Measurements from ENCODE around the gene ZNF385A. TPM values are rescaled to one million over a fixed set of nuclear protein-coding genes. Genes with fewer than 3 reads are reported as not detected.
"Not testable (repeated sequence)": the region's sequence is repeated elsewhere in the genome, so short reads cannot be mapped to it uniquely, and the experiment has no call there.

Gene ZNF385A
- polyA plus RNA-seq, 3 donors = 7.7 to 12.9 (median 12.5) TPM

GRCh38 chr12:54363618-54364017 lies 20.9 kb downstream of the ZNF385A start:
- no peak for DNase-seq (ENCODE audit: extremely low read depth in 1 of 11, low read depth in 9 of 11, low spot score in 4 of 11)

DNA sequence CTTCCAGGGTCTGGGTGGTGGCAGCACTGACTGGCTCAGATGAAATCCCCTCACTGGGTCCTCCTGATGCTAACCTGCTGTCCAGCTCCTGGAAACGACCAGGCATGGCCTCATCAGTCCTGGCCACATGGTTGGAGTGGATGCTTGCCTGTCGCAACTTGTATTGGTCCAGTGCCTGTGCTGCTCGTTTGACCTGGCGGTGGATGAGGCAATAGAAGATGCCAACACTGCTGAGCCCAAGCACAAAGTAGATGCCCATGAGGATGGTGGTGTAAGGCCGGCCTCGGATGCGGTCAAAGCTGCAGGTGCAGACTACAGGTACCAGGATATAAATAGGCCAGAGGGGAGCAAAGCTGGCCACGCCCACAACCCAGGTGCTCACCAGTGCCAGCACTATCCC lies 21.5 kb downstream of the ZNF385A start:
- no peak for DNase-seq (ENCODE audit: extremely low read depth in 1 of 11, low read depth in 9 of 11, low spot score in 4 of 11)

DNA sequence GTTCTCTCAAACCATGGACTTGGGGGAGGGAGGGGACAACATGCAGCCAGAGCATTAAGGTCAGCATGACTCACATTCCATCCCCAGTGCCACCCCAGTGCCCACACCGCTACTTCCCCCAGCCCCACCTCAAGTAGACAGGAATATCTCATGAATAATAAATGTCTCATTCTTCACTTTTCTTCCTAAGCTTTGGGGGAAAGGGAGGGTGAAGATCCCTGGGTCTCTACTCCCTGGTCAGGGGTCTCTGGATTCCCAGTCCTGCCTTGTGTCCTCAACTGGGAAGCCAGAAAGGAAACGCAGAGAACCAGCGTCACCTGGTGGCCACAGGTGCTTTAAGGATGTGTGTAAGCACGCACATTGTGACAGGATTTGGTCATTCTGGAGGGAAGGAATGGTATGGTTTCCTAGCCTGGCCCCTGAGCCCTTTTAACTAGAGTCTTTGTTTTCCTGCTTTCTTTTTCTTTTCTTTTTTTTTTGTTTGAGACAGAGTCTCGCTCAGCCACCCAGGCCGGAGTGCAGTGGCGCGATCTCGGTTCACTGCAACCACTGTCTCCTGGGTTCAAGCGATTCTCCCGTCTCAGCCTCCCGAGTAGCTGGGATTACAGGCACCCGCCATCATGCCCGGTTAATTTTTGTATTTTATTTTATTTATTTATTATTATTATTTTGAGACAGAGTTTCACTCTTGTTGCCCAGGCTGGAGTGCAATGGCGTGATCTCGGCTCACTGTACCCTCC lies 23.6 kb downstream of the ZNF385A start:
- peak in 8 of 11 donors; percentile 79 to 91 (median 86) for DNase-seq (ENCODE audit: extremely low read depth in 1 of 11, low read depth in 9 of 11, low spot score in 4 of 11)

- no peak for DNase-seq (ENCODE audit: extremely low read depth in 1 of 11, low read depth in 9 of 11, low spot score in 4 of 11)
Measured at GRCh38 chr12:54359762-54360351, 24.7 kb downstream of the ZNF385A start.

DNA sequence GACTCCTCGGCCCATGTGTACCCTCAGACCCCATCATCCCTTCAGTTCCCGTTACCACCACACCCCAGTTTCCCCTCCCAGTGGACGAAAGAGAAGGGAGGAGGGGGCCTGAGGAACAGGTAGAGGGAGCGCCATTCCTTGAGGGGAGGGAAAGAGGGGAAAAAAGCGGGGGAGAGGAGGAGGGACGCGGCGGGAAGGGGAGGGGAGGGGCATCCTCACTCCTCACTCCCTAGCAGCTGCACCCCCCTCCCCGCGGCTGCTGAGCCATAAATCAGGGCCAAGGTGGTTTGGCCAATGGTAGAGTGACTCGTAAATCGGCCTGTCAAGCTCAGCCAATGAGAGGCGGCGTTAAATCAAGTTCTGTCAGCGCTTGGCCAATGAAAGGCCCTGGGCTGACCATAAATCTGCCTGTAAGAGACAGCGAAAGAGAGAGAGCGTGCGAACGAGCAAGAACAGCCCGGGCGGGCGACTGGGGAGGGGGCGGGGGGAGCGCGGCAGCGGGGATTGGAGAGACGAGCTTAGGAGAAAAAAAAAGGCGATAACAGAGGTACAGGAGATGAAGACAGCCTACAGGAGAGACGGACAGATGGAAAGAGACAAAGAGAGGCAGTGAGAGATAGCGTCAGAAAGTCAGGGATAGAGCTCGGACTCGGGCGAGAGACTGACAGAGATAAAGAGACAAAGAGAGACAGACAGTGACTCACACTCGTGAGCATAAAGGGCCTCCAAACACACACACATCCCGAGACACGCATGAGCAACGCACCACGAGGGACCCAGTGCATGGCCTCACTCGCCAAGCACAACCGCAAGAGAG lies 25.4 kb downstream of the ZNF385A start:
- DNase-seq (ENCODE audit: extremely low read depth in 1 of 11, low read depth in 9 of 11, low spot score in 4 of 11) = peak; percentile 96 to 100 (median 99)

- no peak for DNase-seq (ENCODE audit: extremely low read depth in 1 of 11, low read depth in 9 of 11, low spot score in 4 of 11)
Measured at GRCh38 chr12:54358191-54358944, 26.2 kb downstream of the ZNF385A start.

GRCh38 chr12:54357506-54358190 lies 26.9 kb downstream of the ZNF385A start:
- DNase-seq (ENCODE audit: extremely low read depth in 1 of 11, low read depth in 9 of 11, low spot score in 4 of 11) = no peak

DNA sequence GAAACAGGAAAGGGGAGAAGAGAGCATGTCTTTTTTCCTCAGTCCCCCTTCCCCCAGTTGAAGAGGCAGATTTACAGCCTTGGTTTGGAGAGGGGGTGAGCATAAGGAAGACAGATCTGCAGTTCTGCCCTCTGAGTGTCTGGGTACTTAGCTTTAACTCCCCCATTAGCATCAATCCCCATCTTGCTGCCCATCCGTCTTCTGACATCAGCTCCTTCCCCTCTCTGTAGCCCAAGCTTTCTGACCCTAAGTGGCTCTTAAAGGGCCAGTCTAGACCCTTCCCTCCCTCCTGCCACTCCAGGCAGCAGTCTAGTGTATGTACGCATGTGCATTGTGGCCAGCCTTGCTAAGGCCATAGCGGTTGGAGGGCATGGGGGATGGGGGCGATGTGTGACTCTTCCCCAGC lies 27.6 kb downstream of the ZNF385A start:
- DNase-seq (ENCODE audit: extremely low read depth in 1 of 11, low read depth in 9 of 11, low spot score in 4 of 11) = no peak

GRCh38 chr12:54356228-54356627 lies 28.3 kb downstream of the ZNF385A start:
- no peak for DNase-seq (ENCODE audit: extremely low read depth in 1 of 11, low read depth in 9 of 11, low spot score in 4 of 11)

DNA sequence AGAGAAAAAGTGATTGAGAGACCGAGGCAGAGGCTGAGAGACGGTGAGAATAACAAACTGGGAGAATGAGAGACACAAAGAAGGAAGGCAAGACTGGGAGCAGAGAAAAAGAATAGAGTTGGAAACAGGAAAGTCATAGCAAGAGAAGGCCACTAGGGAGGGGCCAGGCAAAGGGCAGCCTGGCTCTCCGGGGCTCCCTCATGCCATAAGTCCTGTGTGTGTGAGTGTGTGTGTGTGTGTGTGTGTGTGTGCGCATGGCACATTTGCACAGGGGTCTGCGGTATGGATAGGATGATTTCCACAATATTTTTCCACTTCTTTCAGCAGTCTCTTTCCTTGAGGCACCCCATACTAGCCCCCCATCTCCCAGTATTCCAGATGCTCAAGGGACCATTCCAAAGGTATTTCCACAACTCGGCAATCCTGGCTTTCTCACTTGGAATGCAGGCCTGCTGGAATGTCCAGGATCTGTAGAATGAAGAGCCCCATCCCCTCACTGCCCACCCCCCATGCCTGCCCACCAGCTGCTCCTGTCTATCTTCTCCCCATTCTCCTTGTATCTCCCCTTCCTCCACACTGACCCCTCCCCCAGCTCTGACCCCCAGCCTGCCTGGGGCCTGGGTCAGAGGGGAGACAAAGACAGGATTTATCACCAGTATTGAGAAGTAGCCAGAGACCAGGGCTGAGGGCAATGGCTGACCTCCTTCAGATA lies 29.3 kb downstream of the ZNF385A start:
- DNase-seq (ENCODE audit: extremely low read depth in 1 of 11, low read depth in 9 of 11, low spot score in 4 of 11) = no peak

DNA sequence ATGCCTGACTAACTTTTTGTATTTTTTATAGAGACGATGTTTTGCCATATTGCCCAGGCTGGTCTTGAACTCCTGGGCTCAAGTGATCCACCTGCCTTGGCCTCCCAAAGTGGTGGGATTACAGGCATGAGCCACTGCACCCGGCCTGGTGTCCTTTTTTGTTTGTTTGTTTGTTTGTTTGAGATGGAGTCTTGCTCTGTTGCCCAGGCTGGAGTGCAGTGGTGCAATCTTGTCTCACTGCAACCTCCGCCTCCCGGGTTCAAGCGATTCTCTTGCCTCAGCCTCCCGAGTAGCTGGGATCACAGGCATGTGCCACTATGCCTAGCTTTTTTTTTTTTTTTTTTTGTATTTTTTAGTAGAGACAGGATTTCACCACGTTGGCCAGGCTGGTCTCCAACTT lies 30.3 kb downstream of the ZNF385A start:
- not testable (repeated sequence) for DNase-seq (ENCODE audit: extremely low read depth in 1 of 11, low read depth in 9 of 11, low spot score in 4 of 11)

DNA sequence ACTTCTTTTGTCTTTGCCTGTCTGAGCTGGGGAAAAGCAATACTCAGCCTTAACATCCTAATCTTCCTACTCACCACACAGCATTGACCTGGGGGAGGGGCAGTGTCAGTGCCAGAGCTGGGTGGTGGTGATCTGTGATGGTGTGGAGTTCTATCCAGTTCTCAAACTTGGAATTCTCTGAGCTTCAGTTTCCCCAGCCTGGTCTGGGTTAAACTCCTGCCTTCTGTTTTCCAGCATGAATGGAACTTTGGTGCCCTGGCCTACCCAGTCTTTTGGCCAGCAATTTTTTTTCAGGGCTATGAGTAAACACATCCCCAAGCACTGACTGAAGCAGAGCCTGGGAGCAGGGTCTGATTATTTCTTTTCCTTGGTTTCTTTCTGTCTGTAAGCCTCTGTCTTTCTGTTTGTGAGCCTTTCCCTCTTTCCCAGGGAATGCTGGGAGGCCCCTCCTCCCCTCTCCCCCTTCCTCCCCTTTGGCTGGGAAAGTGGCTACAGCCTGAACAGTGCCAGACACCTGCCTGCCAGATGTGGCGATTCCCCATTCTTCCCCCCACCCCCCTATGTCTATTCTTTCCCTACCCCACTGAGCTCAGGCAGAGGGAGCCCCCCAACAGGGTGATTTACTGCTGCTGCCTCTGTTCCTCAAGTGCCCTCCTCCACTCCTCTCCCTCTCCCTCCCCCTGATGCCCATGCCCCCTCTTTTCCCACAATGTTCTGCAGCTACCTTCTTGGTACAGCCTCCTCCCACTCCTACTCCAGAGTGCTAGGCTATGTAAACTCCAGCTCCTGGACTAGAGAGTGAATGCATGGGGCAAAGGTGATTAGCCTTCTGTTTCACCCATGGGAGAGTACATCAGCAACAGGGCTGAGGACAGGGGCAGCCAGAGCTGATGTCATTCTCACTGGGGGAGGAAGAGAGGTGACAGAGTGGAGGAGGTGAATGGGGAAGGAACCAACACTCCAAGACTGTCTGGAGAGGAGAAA lies 31.4 kb downstream of the ZNF385A start:
- DNase-seq (ENCODE audit: extremely low read depth in 1 of 11, low read depth in 9 of 11, low spot score in 4 of 11) = no peak

GRCh38 chr12:54352022-54352531 lies 32.5 kb downstream of the ZNF385A start:
- DNase-seq (ENCODE audit: extremely low read depth in 1 of 11, low read depth in 9 of 11, low spot score in 4 of 11) = peak in 9 of 11 donors; percentile 73 to 89 (median 84)

GRCh38 chr12:54351341-54351740 lies 33.2 kb downstream of the ZNF385A start:
- no peak for DNase-seq (ENCODE audit: extremely low read depth in 1 of 11, low read depth in 9 of 11, low spot score in 4 of 11)

GRCh38 chr12:54350743-54351142 lies 33.8 kb downstream of the ZNF385A start:
- DNase-seq (ENCODE audit: extremely low read depth in 1 of 11, low read depth in 9 of 11, low spot score in 4 of 11) = no peak

DNA sequence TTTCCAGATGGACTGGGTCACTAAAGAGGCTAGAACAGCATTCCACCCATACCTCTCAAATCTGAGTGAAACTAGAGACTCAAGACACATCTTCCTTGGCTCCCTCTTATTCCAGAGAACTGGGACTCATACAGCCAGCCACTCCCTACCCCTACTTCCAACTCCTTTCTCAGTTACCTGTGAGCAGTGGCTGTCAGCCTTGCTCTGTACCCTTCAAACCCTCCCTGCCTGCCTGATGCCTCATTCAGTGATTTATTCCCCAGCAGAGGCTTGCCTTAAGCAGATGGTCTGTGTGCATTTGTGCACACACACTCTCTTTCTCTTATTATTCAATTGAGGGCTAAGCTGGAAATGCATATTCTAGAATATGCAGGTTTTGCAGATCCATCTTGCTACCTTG lies 34.9 kb downstream of the ZNF385A start:
- no peak for DNase-seq (ENCODE audit: extremely low read depth in 1 of 11, low read depth in 9 of 11, low spot score in 4 of 11)

DNA sequence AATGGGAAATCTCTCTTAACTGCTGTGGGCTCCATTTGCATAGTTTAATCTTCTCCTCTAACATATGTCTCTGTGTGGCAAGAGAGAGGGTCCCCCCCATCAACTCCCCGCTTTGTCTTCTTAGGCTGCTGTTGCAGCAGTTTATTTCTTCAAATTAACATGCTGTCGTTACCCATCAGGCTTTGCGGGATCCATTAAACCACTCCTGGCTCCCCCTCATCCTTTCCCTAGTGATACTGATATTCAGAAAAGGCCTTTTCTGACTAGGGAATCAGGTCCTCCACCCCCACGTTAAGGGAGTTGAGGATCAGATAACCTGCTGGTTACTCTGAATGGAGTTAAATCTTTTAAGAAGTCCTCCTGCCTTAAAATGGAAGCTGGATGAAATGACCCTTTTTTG lies 35.5 kb downstream of the ZNF385A start:
- DNase-seq (ENCODE audit: extremely low read depth in 1 of 11, low read depth in 9 of 11, low spot score in 4 of 11) = no peak

Data from renal cortex interstitium (tissue), 11 donors.